ENCODE measurements around the gene FAM163B.

GRCh38 chr9:133599470-133600173 is 9.6 kb downstream of the FAM163B start:
- TF ChIP-seq SIN3A (IDR thresholded peaks at IDR 0.05; ENCODE audit: borderline replicate concordance, low read depth, low read length): no peak
- TF ChIP-seq CTCF (IDR thresholded peaks at IDR 0.05): no peak
- no peak for TF ChIP-seq CHD2 (IDR thresholded peaks at IDR 0.05; ENCODE audit: low read length, partially characterized antibody)
- no peak for TF ChIP-seq EZH2phosphoT487 (IDR thresholded peaks at IDR 0.05; ENCODE audit: borderline replicate concordance, low read depth)
- TF ChIP-seq TAF1 (IDR thresholded peaks at IDR 0.05; ENCODE audit: borderline replicate concordance, low read depth, low read length): no peak
- TF ChIP-seq FOXM1 (IDR thresholded peaks at IDR 0.05; ENCODE audit: low read depth): no peak
- TF ChIP-seq TCF12 (IDR thresholded peaks at IDR 0.05): no peak
- TF ChIP-seq, protein P1, sequence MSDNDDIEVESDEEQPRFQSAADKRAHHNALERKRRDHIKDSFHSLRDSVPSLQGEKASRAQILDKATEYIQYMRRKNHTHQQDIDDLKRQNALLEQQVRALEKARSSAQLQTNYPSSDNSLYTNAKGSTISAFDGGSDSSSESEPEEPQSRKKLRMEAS (IDR thresholded peaks at IDR 0.05; ENCODE audit: low read depth): no peak
- no peak for TF ChIP-seq SMC3 (IDR thresholded peaks at IDR 0.05; ENCODE audit: low read depth, low read length)

All from SK-N-SH (cell line).